HG03039 (cell line): ENCODE results near the gene IQSEC1.

Experiments used
- ATAC-seq: cut with Tn5 transposase; IDR thresholded peaks from one replicate; pipeline ENCODE4 v1.9.1; 2021; ENCODE audit warnings: mild to moderate bottlenecking, moderate library complexity; ENCODE audit not compliant: unreplicated experiment

The IQSEC1 gene

DNA sequence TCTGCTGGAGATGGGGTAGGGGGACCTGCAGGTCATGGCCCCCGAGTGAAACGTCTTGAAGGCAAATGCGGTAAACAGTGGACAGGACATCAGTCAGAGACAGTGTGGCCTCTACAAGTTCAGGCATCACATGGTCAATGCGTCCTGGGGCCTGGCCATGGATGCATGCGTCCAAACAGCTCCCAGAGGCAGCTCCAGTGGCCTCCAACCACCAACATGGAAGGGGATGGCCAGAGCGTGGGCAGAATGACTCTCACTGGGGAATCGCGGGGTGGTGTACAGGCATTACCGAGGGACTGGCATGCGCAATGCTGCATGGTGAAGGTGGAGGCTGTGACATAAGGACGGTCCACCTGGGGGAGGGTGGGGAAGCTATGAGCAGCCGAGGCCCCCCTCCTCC lies 35.6 kb upstream of the IQSEC1 start:
- no peak for ATAC-seq

DNA sequence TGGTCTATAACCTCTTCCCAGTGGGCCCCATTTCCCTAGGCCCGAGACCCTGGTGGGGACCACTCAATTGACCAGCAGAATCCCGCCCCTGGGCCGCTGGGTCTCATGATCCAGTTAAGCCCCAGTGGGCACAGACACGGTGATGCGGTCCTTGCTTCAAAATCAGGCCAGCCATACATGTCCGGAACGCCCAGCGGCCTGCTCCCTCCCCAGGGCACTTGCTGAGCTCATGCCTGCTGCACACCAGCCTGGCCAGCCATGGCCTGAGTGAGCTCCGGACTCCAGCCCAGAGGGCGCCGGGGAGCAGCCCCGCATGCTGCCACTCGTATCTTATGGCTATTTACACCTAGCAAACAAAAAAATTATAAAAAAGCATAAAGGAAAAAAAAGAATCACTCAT lies 34.4 kb upstream of the IQSEC1 start:
- no peak for ATAC-seq

- no peak for ATAC-seq
Observed at GRCh38 chr3:13106308-13107001, 33.2 kb upstream of the IQSEC1 start.

DNA sequence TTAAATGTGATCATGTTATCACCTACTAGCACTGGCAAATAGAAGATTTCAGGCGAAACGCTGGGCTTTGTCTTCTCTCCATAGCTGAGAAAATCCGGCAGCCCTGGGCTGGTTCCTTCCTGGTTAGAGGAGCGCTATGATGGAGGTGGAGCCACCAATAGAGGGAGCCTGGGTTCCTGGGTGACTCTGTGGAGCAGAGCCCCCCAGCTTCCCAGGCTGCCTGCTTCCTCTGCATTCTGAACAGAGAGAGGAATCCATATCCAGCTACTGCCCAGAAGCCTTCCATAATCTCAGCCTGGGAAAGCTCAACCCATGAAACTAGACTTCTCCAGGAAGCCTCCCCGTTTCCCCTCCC lies 32.6 kb upstream of the IQSEC1 start:
- no peak for ATAC-seq

DNA sequence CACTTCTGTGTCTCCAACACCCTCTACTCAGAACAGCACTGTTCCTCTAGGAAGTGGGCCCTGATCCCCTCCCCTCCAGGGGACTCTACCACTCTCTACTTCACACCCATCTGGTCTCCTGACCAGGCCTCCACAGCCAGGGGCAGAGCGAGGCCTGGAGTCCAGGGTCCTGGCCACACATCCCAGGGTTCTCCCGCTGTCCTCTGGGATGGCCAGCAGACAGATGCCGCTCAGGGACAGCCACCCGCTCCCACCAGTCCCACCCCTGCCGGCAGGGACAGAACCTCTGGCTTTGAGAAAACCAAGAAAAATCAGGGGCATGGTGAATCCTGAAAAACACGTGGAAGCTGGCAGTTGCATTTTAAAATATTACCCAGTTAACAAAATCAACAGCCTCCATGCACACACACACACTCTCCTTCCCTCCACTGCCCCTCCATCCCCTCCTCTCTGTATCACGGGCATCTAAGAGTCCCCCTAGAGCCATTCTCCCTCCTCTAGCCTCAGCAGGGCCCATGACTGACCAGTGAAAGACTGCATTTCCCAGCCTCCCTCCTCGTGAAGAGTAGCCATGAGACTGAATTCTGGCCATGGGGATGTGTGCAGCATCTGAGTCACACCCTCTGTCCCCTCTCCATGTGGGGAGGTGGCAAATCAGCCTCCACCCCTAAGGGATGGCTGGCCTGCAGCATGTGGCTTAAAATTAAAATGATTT lies 32.1 kb upstream of the IQSEC1 start:
- ATAC-seq = no peak

DNA sequence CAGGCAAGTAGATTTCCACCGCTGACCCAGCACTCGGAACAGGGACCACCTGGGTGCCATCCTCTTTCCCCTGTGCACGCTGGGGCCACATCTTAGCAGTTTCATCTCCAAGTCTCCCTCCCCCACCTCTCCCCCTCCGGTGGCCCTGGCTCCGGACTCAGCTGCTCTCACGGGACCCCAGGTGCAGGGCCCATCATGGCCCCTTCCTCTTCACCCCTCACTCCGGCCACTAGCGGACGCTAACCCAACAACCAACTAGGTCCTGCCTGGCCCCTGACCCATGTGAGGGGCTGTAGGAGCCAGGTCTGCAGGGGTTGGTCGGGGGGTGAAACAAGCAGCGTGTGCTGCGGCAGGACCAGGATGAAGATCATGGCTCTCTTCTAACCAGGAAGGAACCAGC lies 31.3 kb upstream of the IQSEC1 start:
- ATAC-seq = no peak

- ATAC-seq = no peak
Observed at GRCh38 chr3:13103416-13104058, 30.3 kb upstream of the IQSEC1 start.

GRCh38 chr3:13102386-13103345 lies 29.4 kb upstream of the IQSEC1 start:
- no peak for ATAC-seq

GRCh38 chr3:13099707-13100106 lies 26.5 kb upstream of the IQSEC1 start:
- no peak for ATAC-seq

DNA sequence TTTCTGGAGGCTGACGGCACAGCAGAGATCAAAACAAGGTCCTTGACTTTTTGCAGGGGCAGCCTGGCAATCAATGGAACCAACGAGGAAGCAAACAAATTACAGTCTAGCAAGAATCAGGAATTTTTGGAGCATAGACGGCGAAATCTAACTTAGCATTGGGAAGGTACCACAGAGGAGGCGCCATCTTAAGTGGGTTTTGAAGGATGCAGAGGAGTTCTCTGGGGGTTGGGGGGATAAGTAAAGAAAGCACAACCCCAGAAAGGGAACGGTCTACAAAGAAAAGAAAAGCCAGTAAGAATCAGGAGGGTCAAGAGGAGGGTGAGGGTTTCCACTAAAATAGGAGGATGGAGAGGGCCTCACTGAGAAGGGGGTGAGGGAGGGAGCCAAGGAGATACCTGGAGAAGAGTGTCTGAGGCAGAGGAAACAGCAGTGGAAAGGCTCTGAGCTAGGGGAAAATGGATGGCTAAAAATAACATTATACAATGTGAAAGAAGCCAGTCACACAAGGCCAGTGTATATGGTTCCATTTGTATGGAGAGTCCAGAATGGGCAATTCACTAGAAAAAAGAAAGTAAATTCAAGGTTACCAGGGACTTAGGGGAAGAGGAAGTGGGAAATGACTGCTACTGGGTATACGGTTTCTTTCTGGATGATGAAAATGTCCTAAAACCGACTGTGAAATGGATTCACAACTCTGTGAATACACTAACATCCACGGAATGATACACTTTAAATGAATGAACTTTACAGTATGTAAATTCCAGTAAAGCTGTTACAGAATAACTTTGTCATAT lies 25.2 kb upstream of the IQSEC1 start:
- ATAC-seq = no peak

DNA sequence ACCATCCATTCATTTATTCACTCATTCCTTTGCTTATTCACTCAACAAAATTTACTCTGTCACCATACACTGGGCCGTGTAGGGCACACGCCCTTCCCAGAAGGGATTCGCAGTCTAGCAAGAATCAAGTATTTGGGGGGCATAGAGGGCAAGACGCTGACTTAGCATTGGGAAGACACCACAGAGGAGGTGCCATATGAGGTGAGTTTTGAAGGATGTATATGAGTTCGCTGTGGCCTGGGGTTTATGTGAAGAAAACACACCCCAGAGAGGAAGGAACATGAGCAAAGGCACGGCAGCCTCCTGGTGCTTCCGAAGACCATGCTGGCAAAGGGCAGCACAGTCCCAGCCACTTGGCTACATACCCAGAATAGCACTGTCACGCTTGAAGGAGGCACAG lies 23.1 kb upstream of the IQSEC1 start:
- ATAC-seq = no peak

DNA sequence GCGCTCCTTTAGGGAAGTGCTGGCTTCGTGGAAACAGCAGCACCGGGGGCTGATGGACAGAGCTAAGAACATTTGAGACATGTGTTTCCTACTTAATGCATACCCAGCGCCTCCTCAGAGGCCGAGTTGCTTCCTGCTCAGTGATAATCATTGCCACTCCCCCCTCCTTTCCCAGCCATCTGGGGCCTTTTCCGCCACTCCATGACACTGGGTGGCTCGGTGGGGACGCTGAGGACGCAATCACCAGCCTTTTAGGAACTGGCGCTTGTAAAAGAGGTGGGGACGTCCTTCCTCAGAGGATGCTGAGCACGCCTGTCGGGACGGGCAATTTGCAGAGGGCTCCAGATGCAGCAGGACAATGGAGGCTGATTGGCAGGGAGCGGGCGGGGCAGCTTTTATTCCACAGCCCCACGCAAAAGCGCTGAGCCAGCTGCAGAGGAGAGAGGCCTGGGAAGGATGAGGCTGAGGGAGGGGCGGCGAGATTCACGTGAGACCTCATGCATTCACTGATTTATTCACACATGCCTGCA lies 22.2 kb upstream of the IQSEC1 start:
- ATAC-seq = no peak

- ATAC-seq = no peak
Observed at GRCh38 chr3:13093687-13094086, 20.5 kb upstream of the IQSEC1 start.

DNA sequence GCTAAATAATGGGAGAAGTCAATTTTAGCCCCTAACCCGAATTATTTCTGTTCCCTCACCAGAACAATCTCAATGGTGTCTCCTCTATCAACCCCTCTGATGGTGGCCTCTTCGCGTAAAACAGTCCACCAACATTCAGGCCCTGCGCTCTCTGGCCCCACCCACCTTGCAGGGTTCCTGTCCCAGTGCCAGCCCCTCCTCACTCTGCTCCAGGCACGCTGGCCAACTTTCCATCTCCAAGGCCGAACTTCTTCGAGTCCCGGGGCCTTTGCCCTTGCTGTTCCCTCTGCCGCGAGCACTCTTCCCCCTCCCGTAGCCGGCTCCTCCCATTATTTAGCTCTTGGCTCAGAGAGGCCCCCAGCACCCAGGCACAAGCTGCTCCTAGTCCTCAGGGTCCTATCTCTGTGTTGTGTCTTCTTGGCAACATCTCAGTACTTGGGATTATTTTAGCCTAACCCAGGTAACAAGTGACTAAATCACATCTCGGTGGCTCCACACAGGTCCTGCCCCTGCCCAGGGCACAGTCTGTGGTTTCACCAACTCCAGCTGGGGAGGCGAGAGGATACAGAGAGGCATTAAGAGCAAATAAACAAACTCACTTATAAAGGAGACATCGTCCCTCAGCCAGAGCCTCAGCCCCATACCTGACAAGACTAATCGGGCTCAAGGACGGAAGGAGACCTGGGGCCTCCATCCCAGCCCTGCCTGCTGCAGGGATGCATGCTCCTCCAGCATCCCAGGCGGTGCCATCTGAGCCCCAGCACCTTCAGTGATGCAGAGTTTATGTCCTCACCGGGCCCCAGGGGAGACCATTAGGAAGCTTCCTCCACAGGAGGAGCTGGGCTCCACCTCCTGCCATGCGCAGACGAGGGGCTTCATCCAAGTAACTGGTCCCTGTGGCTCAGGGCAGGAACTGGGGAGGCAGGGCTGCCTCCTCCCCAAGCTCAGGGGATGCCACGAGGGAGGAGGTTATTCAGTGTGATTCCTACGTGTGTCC lies 19.7 kb upstream of the IQSEC1 start:
- no peak for ATAC-seq

- peak; percentile 56 for ATAC-seq
Observed at GRCh38 chr3:13091898-13092611, 18.8 kb upstream of the IQSEC1 start.

GRCh38 chr3:13088028-13089006 lies 15.1 kb upstream of the IQSEC1 start:
- no peak for ATAC-seq
